Measurements from ENCODE around the gene LIAS. TPM values are rescaled to one million over a fixed set of nuclear protein-coding genes. Genes with fewer than 3 reads are reported as not detected.

Gene LIAS
- total RNA-seq, 1 experiment from 2014 or later: 6.8 TPM

- no peak for TF ChIP-seq TCF7L2 (IDR thresholded peaks at IDR 0.05; ENCODE audit: low read depth, low read length)
- TF ChIP-seq SIN3A (IDR thresholded peaks at IDR 0.05; ENCODE audit: borderline replicate concordance, insufficient read depth, low read depth, low read length): no peak
- TF ChIP-seq REST (IDR thresholded peaks at IDR 0.05; ENCODE audit: insufficient read depth in 1 of 2, low read depth in 2 of 2, low read length in 1 of 2): no peak
- TF ChIP-seq POLR2AphosphoS5 (IDR thresholded peaks at IDR 0.05; ENCODE audit: low read depth, low read length): no peak
- no peak for TF ChIP-seq CTCF (IDR thresholded peaks at IDR 0.05)
- intact Hi-C loops (cut with micrococcal nuclease; ENCODE audit: unreplicated experiment) (no loop called here), in situ Hi-C loops (cut with HindIII; ENCODE audit: low pct_unique_long_range_greater_than_20kb, low sequenced_read_pairs) (no loop called here)
- Histone ChIP-seq H3K36me3 (ENCODE audit: control insufficient read depth, insufficient read depth, low read length) (no peaks in the 10 kb centered on the region), H3K27ac (ENCODE audit: low read length) (no peak overlapping the region), H3K9me3 (ENCODE audit: control insufficient read depth, insufficient read depth, low read depth, low read length) (no peaks in the 10 kb centered on the region), H3K4me1 (ENCODE audit: control insufficient read depth, insufficient read depth, low read length) (no peaks in the 10 kb centered on the region), H3K4me3 (ENCODE audit: low read depth in 2 of 2, low read length in 2 of 2) (no peak overlapping the region), H3K27me3 (ENCODE audit: control insufficient read depth, insufficient read depth, low read length) (no peaks in the 10 kb centered on the region)
- CTCF ChIA-PET: no interaction called here
- no TSS peak for BruUV-seq (replicated peaks)
- DNase-seq (ENCODE audit: low read depth, low spot score) (no peak), ATAC-seq (no peak)
- POLR2A ChIA-PET: no interaction called here
Measured at GRCh38 chr4:39484582-39485272, 25.9 kb downstream of the LIAS start.

- Histone ChIP-seq H3K4me3 (ENCODE audit: low read depth in 2 of 2, low read length in 2 of 2) (no peak overlapping the region), H3K9me3 (ENCODE audit: control insufficient read depth, insufficient read depth, low read depth, low read length) (no peaks in the 10 kb centered on the region), H3K4me1 (ENCODE audit: control insufficient read depth, insufficient read depth, low read length) (no peaks in the 10 kb centered on the region), H3K27me3 (ENCODE audit: control insufficient read depth, insufficient read depth, low read length) (no peaks in the 10 kb centered on the region), H3K27ac (ENCODE audit: low read length) (no peak overlapping the region), H3K36me3 (ENCODE audit: control insufficient read depth, insufficient read depth, low read length) (no peaks in the 10 kb centered on the region)
- in situ Hi-C loops (cut with HindIII; ENCODE audit: low pct_unique_long_range_greater_than_20kb, low sequenced_read_pairs) (no loop called here), intact Hi-C loops (cut with micrococcal nuclease; ENCODE audit: unreplicated experiment) (no loop called here)
- POLR2A ChIA-PET: no interaction called here
- no peak for TF ChIP-seq TCF7L2 (IDR thresholded peaks at IDR 0.05; ENCODE audit: low read depth, low read length)
- no TSS peak for BruUV-seq (replicated peaks)
- CTCF ChIA-PET: interaction anchor here (0.5 kb wide), 1 partner anchor 216 kb away, joined by 10 read pairs; no protein-coding TSS in a partner anchor
- ATAC-seq: no peak
- DNase-seq (ENCODE audit: low read depth, low spot score): no peak
Measured at GRCh38 chr4:39486221-39486804, 27.5 kb downstream of the LIAS start.

GRCh38 chr4:39490322-39490721 is 31.5 kb downstream of the LIAS start:
- DNase-seq (ENCODE audit: low read depth, low spot score) (no peak), ATAC-seq (no peak)
- H3K9me3 ChIP-seq (ENCODE audit: control insufficient read depth, insufficient read depth, low read depth, low read length): no peaks in the 10 kb centered on the region
- BruUV-seq (replicated peaks): no TSS peak
- H3K4me3 ChIP-seq (ENCODE audit: low read depth in 2 of 2, low read length in 2 of 2): no peak overlapping the region
- POLR2A ChIA-PET: no interaction called here
- H3K27ac ChIP-seq (ENCODE audit: low read length): no peak overlapping the region
- H3K27me3 ChIP-seq (ENCODE audit: control insufficient read depth, insufficient read depth, low read length): no peaks in the 10 kb centered on the region
- no peaks in the 10 kb centered on the region for H3K36me3 ChIP-seq (ENCODE audit: control insufficient read depth, insufficient read depth, low read length)
- no peak for TF ChIP-seq REST (IDR thresholded peaks at IDR 0.05; ENCODE audit: insufficient read depth in 1 of 2, low read depth in 2 of 2, low read length in 1 of 2)
- TF ChIP-seq CTCF (IDR thresholded peaks at IDR 0.05): no peak
- TF ChIP-seq SIN3A (IDR thresholded peaks at IDR 0.05; ENCODE audit: borderline replicate concordance, insufficient read depth, low read depth, low read length): no peak
- no peak for TF ChIP-seq TCF7L2 (IDR thresholded peaks at IDR 0.05; ENCODE audit: low read depth, low read length)
- TF ChIP-seq POLR2AphosphoS5 (IDR thresholded peaks at IDR 0.05; ENCODE audit: low read depth, low read length): no peak
- in situ Hi-C loops (cut with HindIII; ENCODE audit: low pct_unique_long_range_greater_than_20kb, low sequenced_read_pairs): no loop called here
- CTCF ChIA-PET: no interaction called here
- no peaks in the 10 kb centered on the region for H3K4me1 ChIP-seq (ENCODE audit: control insufficient read depth, insufficient read depth, low read length)
- intact Hi-C loops (cut with micrococcal nuclease; ENCODE audit: unreplicated experiment): no loop called here

Measured in Panc1 (cell line).